SJCRH30 (cell line): ENCODE measurements around the gene MUS81. TPM values are rescaled to one million over a fixed set of nuclear protein-coding genes. Genes with fewer than 3 reads are reported as not detected.

Experiments
- DNase-seq, 2 experiments: peaks; one replicate each; pipeline ENCODE4 v3.0.0-alpha.2; 2015 to 2020
- H3K27ac ChIP-seq: fragments of 250-450 bp; sonication (Bioruptor Pico); 2 replicates; pipeline ENCODE4 v1.5.1; 2020; ENCODE audit warnings: mild to moderate bottlenecking, moderate library complexity
- H3K27me3 ChIP-seq: fragments of 250-450 bp; sonication (Bioruptor Pico); 2 replicates; pipeline ENCODE4 v1.5.1; 2020; ENCODE audit warnings: mild to moderate bottlenecking, moderate library complexity
- H3K36me3 ChIP-seq: fragments of 250-450 bp; sonication (Bioruptor Pico); 2 replicates; pipeline ENCODE4 v1.5.1; 2020; ENCODE audit warnings: mild to moderate bottlenecking, moderate library complexity
- H3K4me1 ChIP-seq: fragments of 250-450 bp; sonication (Bioruptor Pico); 2 replicates; pipeline ENCODE4 v1.5.1; 2020; ENCODE audit warnings: mild to moderate bottlenecking, moderate library complexity
- H3K4me3 ChIP-seq: fragments of 250-450 bp; sonication (Bioruptor Pico); 2 replicates; pipeline ENCODE4 v1.5.1; 2020; ENCODE audit warnings: mild to moderate bottlenecking, moderate library complexity
- H3K9me3 ChIP-seq: fragments of 250-450 bp; sonication (Bioruptor Pico); replicated peaks from 2 replicates; pipeline ENCODE4 v1.5.1; 2020; ENCODE audit warnings: mild to moderate bottlenecking, moderate library complexity
- total RNA-seq: library from RNA; depleted of rRNA; stranded (reverse); fragments of >200 nt; shearing (Covaris generic); gene quantifications from 2 replicates; pipeline ENCODE4 v1.2.3, GENCODE V29; 2014

The MUS81 gene
- total RNA-seq, 1 experiment from 2014 or later: 35.1 TPM

DNA sequence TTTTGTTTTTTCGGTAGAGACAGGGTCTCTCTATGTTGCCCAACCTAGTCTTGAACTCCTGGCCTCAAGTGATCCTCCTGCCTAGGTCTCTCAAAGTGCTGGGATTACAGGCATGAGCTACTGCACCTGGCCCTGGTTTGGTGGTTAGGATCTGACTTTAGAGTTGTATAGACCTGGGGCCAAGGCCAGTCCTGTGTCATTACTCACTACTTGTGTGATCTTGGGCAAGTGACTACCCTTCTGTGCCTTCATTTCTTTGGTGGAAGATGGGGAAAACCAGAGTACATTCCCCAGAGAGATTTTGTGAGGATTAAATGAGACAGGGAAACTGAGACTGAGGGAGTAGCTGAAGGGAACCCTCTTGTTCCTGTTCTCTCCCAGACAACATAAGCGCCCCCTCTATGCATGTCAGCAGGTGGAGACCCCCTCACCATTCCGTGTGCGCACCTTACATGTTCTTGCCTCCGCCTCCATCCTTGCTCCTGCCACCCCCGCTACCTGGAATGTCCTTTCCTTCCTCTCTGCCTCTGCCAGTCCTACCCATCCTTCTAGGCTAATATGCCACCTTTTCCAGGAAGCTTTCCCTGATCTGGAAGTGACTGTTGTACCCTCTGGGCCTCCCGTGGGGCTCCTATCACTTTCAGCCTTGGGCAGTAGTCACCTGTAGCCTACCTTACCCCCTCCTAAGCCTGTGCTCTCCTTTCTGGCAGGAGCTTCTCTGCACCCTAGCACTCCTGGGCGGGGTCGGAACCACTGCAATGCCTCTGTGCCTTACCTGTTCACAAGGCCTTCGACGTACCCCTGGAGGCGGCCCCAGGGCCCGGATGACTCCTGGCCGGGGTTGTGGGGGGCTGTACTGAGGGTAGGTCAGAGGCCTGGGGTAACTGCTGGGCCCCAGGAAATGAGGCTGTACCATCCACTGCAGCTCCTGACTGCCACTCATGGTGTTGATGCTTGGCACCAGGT, 36.1 kb downstream of the MUS81 start:
- Histone ChIP-seq H3K27me3 (peaks cover 4% of the 10 kb centered on the region; the same call in 1 of the 2 replicates), H3K36me3 (no peaks in the 10 kb centered on the region), H3K9me3 (no peaks in the 10 kb centered on the region), H3K27ac (no peak overlapping the region), H3K4me3 (no peak overlapping the region), H3K4me1 (peaks cover 13% of the 10 kb centered on the region; the same call in 1 of the 2 replicates)
- no peak for DNase-seq

DNA sequence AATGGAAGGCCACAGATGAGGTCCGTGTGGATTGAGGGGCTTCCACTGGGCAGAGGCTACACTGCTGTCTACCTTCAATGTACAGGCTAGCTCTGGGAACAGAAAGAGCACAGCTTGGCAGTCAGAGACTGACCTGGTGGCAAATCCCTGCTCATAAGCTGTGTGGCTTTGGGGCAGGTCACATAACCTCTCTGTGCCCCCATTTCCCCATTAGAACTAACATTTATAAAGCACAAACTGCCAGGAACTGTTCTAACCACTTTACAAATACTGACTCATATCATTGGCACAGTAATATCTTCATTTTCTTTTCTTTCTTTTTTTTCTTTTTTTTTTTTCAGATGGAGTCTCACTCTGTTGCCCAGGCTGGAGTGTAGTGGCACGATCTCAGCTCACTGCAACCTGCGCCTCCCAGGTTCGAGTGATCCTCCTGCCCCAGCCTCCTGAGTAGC, 36.8 kb downstream of the MUS81 start:
- no peak overlapping the region for H3K27ac ChIP-seq
- H3K4me3 ChIP-seq: no peak overlapping the region
- peaks cover 17% of the 10 kb centered on the region for H3K4me1 ChIP-seq
- H3K9me3 ChIP-seq: no peaks in the 10 kb centered on the region
- peaks cover 4% of the 10 kb centered on the region; the same call in 1 of the 2 replicates for H3K27me3 ChIP-seq
- H3K36me3 ChIP-seq: no peaks in the 10 kb centered on the region
- DNase-seq: no peak

DNA sequence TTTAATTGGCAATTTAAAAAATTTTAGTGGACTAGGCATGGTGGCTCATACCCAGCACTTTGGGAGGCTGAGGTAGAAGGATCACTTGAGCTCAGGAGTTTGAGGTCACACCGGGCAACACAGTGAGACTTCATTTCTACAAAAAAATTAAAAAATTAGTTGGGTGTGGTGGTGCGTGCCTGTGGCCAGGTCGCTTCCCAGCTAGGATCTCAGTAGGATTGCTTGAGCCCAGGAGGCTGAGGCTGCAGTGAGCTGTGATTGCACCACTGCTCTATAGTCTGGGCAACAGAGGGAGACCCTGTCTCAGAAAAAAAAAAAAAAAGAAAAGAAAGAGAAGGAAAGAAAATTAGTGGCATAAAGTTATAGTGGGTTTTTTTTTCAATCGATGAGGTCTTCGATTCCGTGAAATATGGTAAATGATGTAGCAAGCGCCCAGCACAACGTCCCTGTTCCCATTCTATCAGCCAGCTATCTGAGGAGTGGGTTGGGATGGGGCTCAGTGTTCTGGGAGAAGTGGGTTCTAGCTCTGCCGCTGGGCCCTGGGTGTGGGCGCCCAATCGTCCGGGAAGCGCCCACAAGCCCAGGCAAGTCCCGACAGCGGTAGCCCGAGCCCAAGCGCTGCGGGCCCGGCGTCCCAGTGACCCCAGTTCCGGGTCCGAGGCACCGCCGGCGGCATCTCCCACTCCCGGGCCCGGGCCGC, 38.6 kb downstream of the MUS81 start:
- DNase-seq: no peak
- Histone ChIP-seq H3K4me3 (peak overlapping the region; percentile 59), H3K27ac (no peak overlapping the region), H3K36me3 (no peaks in the 10 kb centered on the region), H3K9me3 (no peaks in the 10 kb centered on the region), H3K27me3 (peaks cover 4% of the 10 kb centered on the region; the same call in 1 of the 2 replicates), H3K4me1 (peaks cover 34% of the 10 kb centered on the region)

DNA sequence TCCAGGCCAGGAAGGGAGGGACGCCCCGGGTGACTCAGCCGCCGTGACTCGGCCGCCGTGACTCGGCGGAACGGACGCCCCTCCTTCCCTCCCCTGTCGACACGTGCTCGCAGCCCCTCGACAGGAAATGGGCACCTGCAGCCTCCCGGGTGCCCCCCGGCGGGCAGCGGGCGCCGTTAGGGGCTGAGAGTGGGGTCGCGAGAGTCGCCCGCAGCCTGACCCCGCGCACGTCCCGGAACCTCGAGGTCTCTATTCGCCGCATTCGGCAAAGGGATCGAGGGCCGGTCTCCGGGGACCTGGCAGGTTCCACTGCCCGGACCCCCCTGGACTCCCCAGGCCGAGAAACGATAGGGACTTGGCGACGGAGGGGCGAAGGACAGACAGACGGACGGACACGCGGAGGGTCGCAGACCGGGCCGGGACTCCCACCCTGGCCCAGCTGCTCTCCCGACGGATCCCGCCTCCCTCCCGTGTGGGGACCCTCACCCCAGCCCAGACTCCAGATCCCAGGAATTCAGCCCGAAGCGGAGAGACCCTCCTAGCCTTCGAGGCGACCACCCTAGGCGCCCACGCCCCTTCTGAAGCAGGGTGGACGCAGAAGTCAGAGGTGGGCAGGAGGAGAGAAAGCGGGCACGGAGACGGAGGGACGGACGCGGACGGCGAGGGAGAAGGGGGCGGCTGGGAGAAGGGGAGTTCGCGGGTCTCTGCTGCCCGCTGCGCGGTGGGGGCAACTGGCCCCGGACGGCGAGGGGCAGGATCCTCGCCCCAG, 39.3 kb downstream of the MUS81 start:
- Histone ChIP-seq H3K36me3 (no peaks in the 10 kb centered on the region), H3K4me3 (peak overlapping the region; percentile 59), H3K27ac (peak overlapping the region; percentile 12; the same call in 1 of the 2 replicates), H3K9me3 (no peaks in the 10 kb centered on the region), H3K4me1 (peaks cover 36% of the 10 kb centered on the region), H3K27me3 (peaks cover 4% of the 10 kb centered on the region; the same call in 1 of the 2 replicates)
- DNase-seq: no peak

DNA sequence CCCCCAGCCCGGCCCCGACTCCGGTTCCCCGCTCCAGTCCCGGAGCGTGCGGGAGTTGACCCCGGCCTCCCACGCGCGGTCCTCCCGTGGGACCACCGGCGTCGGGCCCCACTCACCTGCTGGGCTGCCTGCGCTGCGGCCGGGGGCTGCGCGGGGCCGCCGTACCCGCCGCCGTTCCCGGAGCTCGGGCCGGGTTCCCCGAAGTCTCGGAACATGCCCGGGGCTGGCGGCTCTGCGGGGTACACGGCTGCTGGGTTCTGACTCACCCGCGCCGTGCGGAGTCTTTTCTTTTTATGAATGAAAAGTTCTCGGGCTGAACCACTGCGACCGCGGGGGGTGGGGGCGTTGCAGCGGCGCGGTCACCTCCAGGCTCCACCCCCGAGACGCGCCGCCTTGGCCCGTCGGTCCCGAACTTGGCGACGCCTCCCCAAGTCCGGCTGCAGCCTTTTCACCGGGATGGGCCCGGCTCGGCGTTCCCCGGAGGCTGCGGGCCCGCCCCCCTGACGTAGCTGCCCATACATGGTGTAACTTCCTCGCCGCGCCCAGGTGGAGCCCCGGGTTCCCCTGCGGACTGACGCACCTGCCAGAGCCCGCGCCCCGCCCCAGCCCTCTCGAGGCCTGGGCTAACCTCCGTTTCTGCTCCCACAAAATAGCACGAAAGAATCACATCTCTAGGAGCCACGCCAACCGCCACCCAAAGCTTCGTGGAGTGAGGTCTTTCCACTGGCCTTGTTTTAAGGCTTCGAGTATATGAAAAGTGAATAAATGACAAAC, 40.1 kb downstream of the MUS81 start, which contains the start of gene FOSL1:
FOSL1 (minus strand) TSS at position 264 of the 774 bp plus-strand sequence; CDS start at position 215, 49 bp downstream.
- Histone ChIP-seq H3K27me3 (peaks cover 4% of the 10 kb centered on the region; the same call in 1 of the 2 replicates), H3K9me3 (no peaks in the 10 kb centered on the region), H3K4me1 (peaks cover 36% of the 10 kb centered on the region), H3K4me3 (peak within 1 kb of the TSS; percentile 59), H3K27ac (peak within 1 kb of the TSS; percentile 12; the same call in 1 of the 2 replicates), H3K36me3 (no peaks in the 10 kb centered on the region)
- peak; percentile 44 to 45 for DNase-seq

DNA sequence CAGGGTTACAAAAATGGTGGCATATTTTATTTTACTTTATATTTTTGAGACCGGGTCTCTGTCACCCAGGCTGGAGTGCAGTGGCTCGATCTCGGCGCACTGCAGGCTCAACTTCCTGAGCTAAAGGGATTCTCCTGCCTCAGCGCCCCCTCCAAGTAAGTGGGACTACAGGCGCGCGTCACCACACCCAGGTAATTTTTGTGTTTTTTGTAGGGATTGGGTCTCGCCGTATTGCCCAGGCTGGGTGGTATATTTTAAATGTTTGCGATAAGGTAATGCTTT, 40.6 kb downstream of the MUS81 start:
- Histone ChIP-seq H3K36me3 (no peaks in the 10 kb centered on the region), H3K27ac (no peak overlapping the region), H3K27me3 (peaks cover 4% of the 10 kb centered on the region; the same call in 1 of the 2 replicates), H3K9me3 (no peaks in the 10 kb centered on the region), H3K4me3 (no peak overlapping the region), H3K4me1 (peaks cover 36% of the 10 kb centered on the region)
- DNase-seq: no peak

DNA sequence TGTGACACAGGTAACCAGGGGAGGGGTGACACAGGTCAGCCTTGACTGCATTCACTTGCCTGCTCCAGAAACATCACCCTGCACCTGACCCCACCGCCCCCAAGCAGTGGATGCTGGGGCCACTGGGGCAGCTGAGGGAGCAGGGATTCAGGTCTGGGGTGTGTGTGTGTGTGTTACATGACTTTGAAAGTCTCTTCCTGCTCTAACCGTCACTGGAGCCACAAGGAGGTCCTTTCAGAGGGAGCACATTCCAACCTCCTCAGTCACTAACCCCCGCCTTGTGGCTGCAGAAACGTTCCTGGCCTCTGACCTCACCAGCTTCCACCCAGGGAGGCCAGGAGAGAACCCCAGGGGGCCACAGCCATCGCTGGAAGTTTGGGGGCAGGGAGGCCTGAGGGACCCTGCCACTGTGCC, 42.8 kb downstream of the MUS81 start:
- Histone ChIP-seq H3K36me3 (no peaks in the 10 kb centered on the region), H3K27ac (peak overlapping the region; percentile 68), H3K4me3 (no peak overlapping the region), H3K9me3 (no peaks in the 10 kb centered on the region), H3K27me3 (peaks cover 4% of the 10 kb centered on the region; the same call in 1 of the 2 replicates), H3K4me1 (peaks cover 31% of the 10 kb centered on the region)
- peak; percentile 69 to 79 for DNase-seq

DNA sequence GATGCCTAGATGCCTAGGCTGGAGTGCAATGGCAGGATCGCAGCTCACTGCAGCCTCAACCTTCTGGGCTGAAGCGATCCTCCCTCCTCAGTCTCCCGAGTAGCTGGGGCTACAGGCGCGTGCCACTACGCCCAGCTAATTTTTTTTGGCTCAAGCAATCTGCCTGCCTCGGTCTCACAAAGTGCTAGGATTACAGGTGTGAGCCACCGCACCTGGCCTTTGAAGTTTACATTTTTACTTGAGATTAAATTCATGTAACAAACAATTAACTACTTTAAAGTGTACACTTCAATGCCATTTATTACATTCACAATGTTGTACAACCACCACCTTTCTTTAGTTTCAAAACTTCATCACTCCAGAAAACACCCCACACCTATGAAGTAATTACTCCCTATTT, 43.5 kb downstream of the MUS81 start:
- H3K27ac ChIP-seq: peak overlapping the region; percentile 68
- H3K36me3 ChIP-seq: no peaks in the 10 kb centered on the region
- no peaks in the 10 kb centered on the region for H3K9me3 ChIP-seq
- peaks cover 27% of the 10 kb centered on the region for H3K4me1 ChIP-seq
- peaks cover 4% of the 10 kb centered on the region; the same call in 1 of the 2 replicates for H3K27me3 ChIP-seq
- DNase-seq: no peak
- no peak overlapping the region for H3K4me3 ChIP-seq

DNA sequence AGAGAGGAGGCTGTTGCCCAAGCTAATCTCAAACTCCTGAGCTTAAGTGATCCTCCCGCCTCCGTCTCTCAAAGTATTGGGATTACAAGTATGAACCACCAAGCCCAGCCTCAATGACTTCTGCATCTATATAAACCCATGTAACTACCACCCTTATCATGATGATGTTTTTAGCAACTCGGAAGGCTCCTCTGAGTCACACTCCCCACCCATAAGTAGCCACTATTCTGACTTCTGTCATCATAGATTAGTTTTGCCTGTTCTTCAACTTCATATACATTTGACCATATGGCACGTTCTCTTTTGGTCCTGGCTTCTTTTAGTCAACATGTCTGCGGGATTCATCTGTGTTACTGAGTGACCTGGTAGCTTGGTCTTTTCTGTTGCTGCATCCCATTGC, 46.4 kb downstream of the MUS81 start:
- no peaks in the 10 kb centered on the region for H3K27me3 ChIP-seq
- H3K4me3 ChIP-seq: no peak overlapping the region
- no peak overlapping the region for H3K27ac ChIP-seq
- no peaks in the 10 kb centered on the region for H3K9me3 ChIP-seq
- no peaks in the 10 kb centered on the region for H3K36me3 ChIP-seq
- no peak for DNase-seq
- H3K4me1 ChIP-seq: peaks cover 29% of the 10 kb centered on the region

DNA sequence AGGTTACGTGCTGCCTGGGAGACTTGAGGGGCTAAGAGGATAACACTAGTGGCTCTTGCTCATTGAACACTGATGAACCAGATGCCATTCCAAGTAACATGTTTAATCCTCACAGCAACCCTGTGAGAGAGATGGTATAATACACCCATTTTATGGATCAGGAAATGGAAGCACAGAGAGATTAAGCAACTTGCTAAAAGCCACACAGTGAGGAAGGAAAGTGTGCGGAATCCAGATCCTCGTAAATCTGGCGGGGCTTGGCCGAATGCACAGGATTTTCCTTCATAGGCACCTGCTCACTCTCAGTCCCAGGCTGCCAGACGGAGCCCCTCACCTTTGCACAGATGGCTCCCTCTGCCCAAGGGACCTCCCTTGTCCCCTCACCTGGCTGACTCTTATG, 47.6 kb downstream of the MUS81 start:
- DNase-seq: no peak
- no peaks in the 10 kb centered on the region for H3K9me3 ChIP-seq
- peaks cover 29% of the 10 kb centered on the region for H3K4me1 ChIP-seq
- no peak overlapping the region for H3K27ac ChIP-seq
- H3K27me3 ChIP-seq: no peaks in the 10 kb centered on the region
- H3K36me3 ChIP-seq: no peaks in the 10 kb centered on the region
- no peak overlapping the region for H3K4me3 ChIP-seq

DNA sequence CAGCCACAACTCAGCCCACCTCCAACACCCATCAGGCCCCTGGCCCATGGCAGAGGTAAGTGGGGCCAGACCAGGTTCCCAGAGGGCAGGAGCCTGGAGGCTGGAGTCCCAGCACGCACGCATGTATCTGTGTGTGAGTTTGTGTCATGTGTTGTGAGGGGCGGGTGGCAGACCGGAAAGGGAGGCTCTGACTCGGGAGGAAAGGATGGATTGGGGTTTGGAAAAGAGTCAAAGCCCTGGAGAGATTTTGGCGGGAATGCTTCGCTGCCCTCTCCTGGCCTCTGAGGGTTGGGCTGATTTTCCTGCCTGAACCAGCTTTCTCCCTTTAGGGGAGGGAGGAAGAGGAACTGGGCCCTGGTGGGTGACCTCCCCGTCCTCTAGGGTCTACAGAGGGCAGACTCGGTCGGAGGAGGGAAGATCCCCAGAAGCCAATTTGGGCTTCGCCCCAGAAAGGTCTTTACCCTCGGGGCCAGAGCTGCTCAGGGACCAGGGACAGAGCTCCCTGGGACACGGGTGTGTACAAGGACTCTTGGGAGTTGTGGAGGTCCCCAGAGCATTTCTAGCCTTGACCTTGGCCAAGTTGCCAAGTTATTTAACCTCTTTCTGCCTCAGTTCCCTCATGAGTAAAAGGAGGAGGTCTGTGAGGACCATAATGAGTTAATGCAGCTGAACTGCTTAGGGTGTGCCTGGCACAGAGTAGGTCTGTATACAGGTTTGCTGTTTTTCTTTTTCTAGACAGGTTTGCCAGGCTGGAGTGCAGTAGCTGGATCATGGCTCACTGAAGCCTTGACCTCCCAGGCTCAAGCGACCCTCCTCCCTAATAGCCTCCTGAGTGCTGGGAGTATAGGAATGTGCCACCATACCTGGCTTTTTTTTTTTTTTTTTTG, 51.7 kb downstream of the MUS81 start:
- no peaks in the 10 kb centered on the region for H3K9me3 ChIP-seq
- H3K36me3 ChIP-seq: no peaks in the 10 kb centered on the region
- H3K4me3 ChIP-seq: 0 out of 2 replicates have a peak overlapping the region, but pooled peaks have one; percentile 12
- peak; percentile 83 to 89 for DNase-seq
- H3K27me3 ChIP-seq: no peaks in the 10 kb centered on the region
- peaks cover 51% of the 10 kb centered on the region for H3K4me1 ChIP-seq
- H3K27ac ChIP-seq: peak overlapping the region; percentile 61

DNA sequence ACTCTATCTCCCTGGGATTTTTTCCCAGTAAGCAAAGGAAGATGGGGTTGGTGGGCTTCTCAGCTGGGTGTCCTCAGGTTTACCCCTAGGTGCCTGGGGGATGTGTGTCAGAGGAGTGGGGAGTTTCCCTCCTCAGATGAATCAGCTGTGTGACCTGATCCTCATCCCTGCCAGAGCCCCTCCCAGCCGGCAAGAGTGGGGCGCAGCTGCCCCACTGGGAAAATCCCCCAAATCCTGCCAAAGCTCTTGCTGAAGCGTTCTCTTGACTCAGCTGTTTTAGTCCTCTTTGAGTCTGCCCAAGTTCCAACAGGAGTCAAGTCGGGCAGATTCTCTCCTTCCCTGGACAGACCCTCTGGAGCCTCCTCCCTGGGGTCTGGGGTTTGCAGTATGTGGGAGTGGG, 52.6 kb downstream of the MUS81 start:
- DNase-seq: peak; percentile 76 to 79
- Histone ChIP-seq H3K4me1 (peaks cover 55% of the 10 kb centered on the region), H3K9me3 (no peaks in the 10 kb centered on the region), H3K36me3 (no peaks in the 10 kb centered on the region), H3K27ac (peak overlapping the region; percentile 61), H3K27me3 (no peaks in the 10 kb centered on the region), H3K4me3 (no peak overlapping the region)
